Smooth muscle cell (in vitro differentiated cells): ENCODE measurements around the gene VSIR. TPM values are rescaled to one million over a fixed set of nuclear protein-coding genes. Genes with fewer than 3 reads are reported as not detected.

Experiments
- DNase-seq: peaks from one replicate; lab custom pipeline; 2025; ENCODE audit not compliant: unreplicated experiment; lab: John Stamatoyannopoulos, UW
- H2AFZ ChIP-seq: fragments of 200-600 bp; sonication (generic); 2 replicates; pipeline ENCODE4 v1.6.0; 2016; ENCODE audit warnings: antibody characterized with exemption, low read depth, mild to moderate bottlenecking
- H3F3A ChIP-seq: fragments of 200-600 bp; sonication (generic); 2 replicates; pipeline ENCODE4 v1.6.0; 2017; ENCODE audit warnings: antibody characterized with exemption, low read depth
- H3K27ac ChIP-seq: fragments of 200-600 bp; sonication (generic); 2 replicates; pipeline ENCODE4 v1.5.1; 2016; ENCODE audit warnings: low read depth, mild to moderate bottlenecking
- H3K27me3 ChIP-seq: fragments of 200-600 bp; sonication (generic); 2 replicates; pipeline ENCODE4 v1.6.1; 2016; ENCODE audit warnings: low read depth, mild to moderate bottlenecking
- H3K36me3 ChIP-seq: fragments of 200-600 bp; sonication (generic); 2 replicates; pipeline ENCODE4 v1.5.1; 2016; ENCODE audit warnings: low read depth
- H3K4me1 ChIP-seq: fragments of 200-600 bp; sonication (generic); 2 replicates; pipeline ENCODE4 v1.5.1; 2016; ENCODE audit warnings: low read depth
- H3K4me2 ChIP-seq: fragments of 200-600 bp; sonication (generic); 2 replicates; pipeline ENCODE4 v1.6.0; 2016; ENCODE audit warnings: mild to moderate bottlenecking
- H3K4me3 ChIP-seq: fragments of 200-600 bp; sonication (generic); 2 replicates; pipeline ENCODE4 v1.5.1; 2016; ENCODE audit warnings: mild to moderate bottlenecking
- H3K79me2 ChIP-seq: fragments of 200-600 bp; sonication (generic); 2 replicates; pipeline ENCODE4 v1.6.0; 2016; ENCODE audit warnings: low read depth, mild to moderate bottlenecking
- H3K9ac ChIP-seq: fragments of 200-600 bp; sonication (generic); 2 replicates; pipeline ENCODE4 v1.6.0; 2016; ENCODE audit warnings: low read depth
- H3K9me3 ChIP-seq: fragments of 200-600 bp; sonication (generic); replicated peaks from 2 replicates; pipeline ENCODE4 v1.5.1; 2016; ENCODE audit warnings: low read depth
- H4K20me1 ChIP-seq: fragments of 200-600 bp; sonication (generic); 2 replicates; pipeline ENCODE4 v1.6.0; 2016; ENCODE audit warnings: low read depth
- CTCF ChIP-seq: fragments of 200-600 bp; sonication (generic); IDR thresholded peaks from 2 replicates; pipeline ENCODE4 v1.5.1; 2017; ENCODE audit warnings: borderline replicate concordance, mild to moderate bottlenecking, antibody characterized with exemption; ENCODE audit not compliant: insufficient read depth, poor library complexity, severe bottlenecking
- WGBS: methylation state at CpG from one replicate; pipeline ENCODE4 v1.1.7; 2016; ENCODE audit warnings: low lambda C conversion rate; 5-methylcytosine and 5-hydroxymethylcytosine counted together
- polyA plus RNA-seq: library from polyadenylated mRNA; unstranded; fragments of >200 nt; fragmentation: Nextera tagmentation; extraction: Ambion mirVana; gene quantifications from 2 replicates; pipeline ENCODE4 v1.2.1, GENCODE V29; 2016
- total RNA-seq: library from RNA; depleted of rRNA; stranded (reverse); fragments of >200 nt; gene quantifications from 2 replicates; pipeline ENCODE4 v1.2.3, GENCODE V29; 2014

The VSIR gene
- total and polyA plus RNA-seq, 2 experiments from 2014 or later, result 3.6 TPM

GRCh38 chr10:71805776-71806703 is 32.7 kb upstream of the VSIR start:
- H3K27ac ChIP-seq, result no peak overlapping the region
- 42% methylated on average over 41 of the region's 41 CpGs for WGBS
- no peak for TF ChIP-seq CTCF
- H3K36me3 ChIP-seq, result no peaks in the 10 kb centered on the region
- no peaks in the 10 kb centered on the region for H3F3A ChIP-seq
- H3K9me3 ChIP-seq, result no peaks in the 10 kb centered on the region
- H2AFZ ChIP-seq, result no peak overlapping the region
- H3K4me2 ChIP-seq, result no peak overlapping the region
- no peaks in the 10 kb centered on the region for H3K79me2 ChIP-seq
- H4K20me1 ChIP-seq, result no peaks in the 10 kb centered on the region
- no peak overlapping the region for H3K9ac ChIP-seq
- H3K4me3 ChIP-seq, result no peak overlapping the region
- H3K4me1 ChIP-seq, result no peaks in the 10 kb centered on the region
- H3K27me3 ChIP-seq, result peaks cover 24% of the 10 kb centered on the region
- DNase-seq, result no peak

DNA sequence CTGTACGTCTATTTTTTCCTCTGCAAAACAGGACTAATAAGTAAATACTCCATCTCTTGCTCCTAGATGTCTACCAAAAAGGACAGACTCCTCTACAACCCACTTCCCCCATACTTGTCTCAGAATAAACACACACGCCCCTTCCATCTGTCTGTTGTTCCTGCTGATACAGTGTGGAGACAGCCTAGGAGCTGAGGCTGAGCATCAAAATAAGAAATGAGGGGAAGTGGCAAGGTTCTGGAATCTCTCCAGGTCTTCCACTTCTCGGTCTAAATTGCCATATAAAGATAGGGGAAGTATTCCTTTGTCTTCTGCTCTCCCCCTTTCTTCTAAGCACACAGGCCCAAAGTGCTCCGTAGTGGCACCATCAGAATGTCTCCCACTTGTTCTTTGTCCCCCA is 30.8 kb upstream of the VSIR start:
- Histone ChIP-seq H3K4me2 (no peak overlapping the region), H3K4me3 (no peak overlapping the region), H3F3A (no peaks in the 10 kb centered on the region), H3K27ac (no peak overlapping the region), H4K20me1 (no peaks in the 10 kb centered on the region), H3K4me1 (no peaks in the 10 kb centered on the region), H3K9me3 (no peaks in the 10 kb centered on the region), H3K27me3 (peaks cover 24% of the 10 kb centered on the region), H3K79me2 (no peaks in the 10 kb centered on the region), H2AFZ (no peak overlapping the region), H3K36me3 (no peaks in the 10 kb centered on the region), H3K9ac (no peak overlapping the region)
- TF ChIP-seq CTCF, result no peak
- no peak for DNase-seq
- WGBS, result 65% methylated on average over 4 of the region's 4 CpGs

DNA sequence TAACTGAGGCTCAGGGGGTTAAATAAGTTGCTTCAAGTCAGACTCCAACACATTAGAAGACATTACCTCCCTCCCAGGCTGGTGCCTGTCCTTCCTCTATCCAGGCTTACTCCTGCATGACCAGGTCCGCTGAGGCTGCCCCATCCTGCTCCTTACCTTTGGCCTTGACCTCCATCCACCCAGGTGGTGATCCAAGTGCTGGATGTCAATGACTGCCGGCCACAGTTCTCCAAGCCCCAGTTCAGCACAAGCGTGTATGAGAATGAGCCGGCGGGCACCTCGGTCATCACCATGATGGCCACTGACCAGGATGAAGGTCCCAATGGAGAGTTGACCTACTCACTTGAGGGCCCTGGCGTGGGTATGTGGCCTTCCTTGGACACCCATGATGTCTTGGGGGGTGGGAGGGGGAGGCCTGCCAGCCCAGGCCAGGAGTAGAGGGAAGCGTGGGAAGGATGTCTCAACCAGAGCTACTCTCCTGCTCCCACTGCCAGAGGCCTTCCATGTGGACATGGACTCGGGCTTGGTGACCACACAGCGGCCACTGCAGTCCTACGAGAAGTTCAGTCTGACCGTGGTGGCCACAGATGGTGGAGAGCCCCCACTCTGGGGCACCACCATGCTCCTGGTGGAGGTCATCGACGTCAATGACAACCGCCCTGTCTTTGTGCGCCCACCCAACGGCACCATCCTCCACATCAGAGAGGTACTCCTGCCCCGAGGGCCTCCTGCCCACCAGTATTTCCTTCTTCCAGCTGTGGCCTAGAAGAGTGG is 29.6 kb upstream of the VSIR start:
- Histone ChIP-seq H3K27me3 (peaks cover 24% of the 10 kb centered on the region), H3K4me3 (no peak overlapping the region)

More for the DNA sequence above, 29.6 kb upstream of the VSIR start:
- Histone ChIP-seq H3F3A (no peaks in the 10 kb centered on the region), H3K27ac (no peak overlapping the region), H3K9ac (no peak overlapping the region), H3K9me3 (no peaks in the 10 kb centered on the region), H3K4me2 (no peak overlapping the region), H3K79me2 (no peaks in the 10 kb centered on the region), H3K4me1 (no peaks in the 10 kb centered on the region), H4K20me1 (no peaks in the 10 kb centered on the region), H3K36me3 (no peaks in the 10 kb centered on the region), H2AFZ (no peak overlapping the region)
- no peak for TF ChIP-seq CTCF
- WGBS, result 95% methylated on average over 18 of the region's 18 CpGs
- no peak for DNase-seq
